ENCODE results near the gene RAPGEF5.

- TF ChIP-seq CTCF (IDR thresholded peaks at IDR 0.05; ENCODE audit: low read depth, low read length, missing input control) (no peak), MAX (IDR thresholded peaks at IDR 0.05) (no peak), SP1 (IDR thresholded peaks at IDR 0.05) (no peak), FOXA1 (IDR thresholded peaks at IDR 0.05) (no peak), YY1 (IDR thresholded peaks at IDR 0.05) (no peak), GABPA (IDR thresholded peaks at IDR 0.05 in 1 of 2, conservative IDR thresholded peaks at IDR 0.05 in 1 of 2) (no peak), ATF3 (IDR thresholded peaks at IDR 0.05) (no peak), REST (IDR thresholded peaks at IDR 0.05) (no peak), TAF1 (conservative IDR thresholded peaks at IDR 0.05) (no peak), EGR1 (IDR thresholded peaks at IDR 0.05; ENCODE audit: low read depth in 2 of 2) (no peak), ZBTB33 (IDR thresholded peaks at IDR 0.05) (no peak), RAD21 (IDR thresholded peaks at IDR 0.05) (no peak)
Measured at GRCh38 chr7:22216309-22216708, 140.6 kb downstream of the RAPGEF5 start.
